DND-41 (cell line): Measurements from ENCODE around the gene KASH5.

Source experiments
- CTCF ChIP-seq: IDR thresholded peaks from 2 replicates; pipeline ENCODE4 v1.5.1; 2012; ENCODE audit warnings: borderline replicate concordance, low read length, moderate library complexity, mild to moderate bottlenecking; ENCODE audit not compliant: poor library complexity, severe bottlenecking; ENCODE audit errors: extremely low read depth
- EZH2 ChIP-seq: IDR thresholded peaks from 3 replicates; pipeline ENCODE4 v1.6.1; 2012; ENCODE audit warnings: borderline replicate concordance, low read depth, mild to moderate bottlenecking, moderate library complexity, low read length, inconsistent platforms; ENCODE audit not compliant: severe bottlenecking

DNA sequence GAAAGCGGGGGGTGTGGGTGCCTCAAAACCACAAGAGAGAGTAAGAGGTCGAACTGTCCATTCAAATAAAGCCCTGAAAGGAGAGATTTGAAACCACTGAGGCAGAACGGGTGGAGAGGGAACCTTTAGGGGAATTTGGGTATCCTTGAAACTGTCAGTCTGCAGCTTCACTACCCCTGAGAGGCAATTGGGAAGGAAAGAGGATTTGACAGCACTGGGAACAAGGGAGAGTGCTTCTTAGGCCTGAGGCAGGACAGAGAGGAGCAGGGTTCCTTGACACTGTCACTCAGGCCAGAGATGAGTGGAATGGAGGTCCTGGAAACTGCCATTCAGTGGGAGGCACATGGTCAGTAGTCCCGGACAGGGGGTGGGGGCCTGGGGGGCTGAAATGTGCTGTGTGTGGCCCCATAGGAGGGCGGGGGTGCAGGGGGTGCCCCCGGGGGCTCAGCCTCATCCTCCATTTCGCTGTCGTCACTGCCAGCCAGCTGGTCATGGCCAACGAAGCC lies 42.2 kb downstream of the KASH5 start:
- TF ChIP-seq CTCF (no peak), EZH2 (no peak)
